NCI-H345 treated with DMSO at 0.1 percent for 48 hours (cell line): ENCODE data around the gene TCERG1L.
"Not testable (repeated sequence)": the region's sequence is repeated elsewhere in the genome, so short reads cannot be mapped to it uniquely, and the experiment has no call there.

ENCODE experiments used
- DNase-seq: peaks from one replicate; lab custom pipeline; 2025; ENCODE audit not compliant: unreplicated experiment; lab: John Stamatoyannopoulos, UW

The TCERG1L gene

GRCh38 chr10:131111007-131111406 is 200.5 kb downstream of the TCERG1L start:
- DNase-seq: no peak

DNA sequence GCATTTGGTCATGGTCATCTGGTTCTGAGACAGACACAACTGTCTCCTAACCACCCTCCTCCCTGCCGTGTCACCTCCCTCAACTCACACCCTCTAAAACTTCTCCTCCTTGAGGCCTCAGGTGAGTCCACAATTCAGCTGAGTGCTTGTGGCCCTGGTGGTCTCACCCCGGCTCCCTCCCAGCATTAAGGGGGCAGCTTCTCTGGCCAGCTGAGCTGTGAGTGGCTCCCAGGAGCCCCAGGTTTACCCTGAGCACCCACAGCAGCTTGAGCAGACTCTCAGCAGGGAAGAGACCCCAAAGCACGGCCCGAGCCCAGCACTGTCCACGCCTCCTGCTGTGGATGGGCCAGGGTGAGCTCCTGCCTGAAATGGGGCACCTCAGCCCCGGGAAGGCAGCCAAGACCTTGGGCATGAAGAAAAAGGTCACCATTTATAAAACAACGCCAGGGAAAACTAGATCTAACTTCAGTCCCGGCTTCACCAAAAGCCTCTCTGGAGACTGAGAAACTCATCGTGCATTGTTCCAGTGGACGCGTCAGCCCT is 201.2 kb downstream of the TCERG1L start:
- DNase-seq: no peak

DNA sequence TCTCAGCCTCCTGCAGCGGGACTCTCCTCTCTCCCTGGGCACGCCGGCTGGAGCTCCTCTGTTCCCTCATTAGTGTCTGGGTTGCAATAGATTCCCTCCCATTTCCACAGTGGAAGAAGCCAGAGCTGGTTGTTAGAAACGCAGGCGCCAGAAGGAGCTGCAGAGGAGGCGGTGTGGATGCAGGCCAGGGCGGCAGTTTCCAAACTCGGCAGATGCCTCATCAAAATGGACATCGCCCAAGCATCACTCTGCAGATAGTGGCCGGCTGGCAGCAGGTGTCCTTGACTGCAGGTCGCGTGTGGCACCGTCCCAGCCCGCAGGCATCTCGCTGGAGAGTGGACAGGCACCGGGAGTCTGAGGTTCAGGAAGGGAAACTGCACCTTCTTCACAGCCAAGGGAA is 201.8 kb downstream of the TCERG1L start:
- DNase-seq: no peak

DNA sequence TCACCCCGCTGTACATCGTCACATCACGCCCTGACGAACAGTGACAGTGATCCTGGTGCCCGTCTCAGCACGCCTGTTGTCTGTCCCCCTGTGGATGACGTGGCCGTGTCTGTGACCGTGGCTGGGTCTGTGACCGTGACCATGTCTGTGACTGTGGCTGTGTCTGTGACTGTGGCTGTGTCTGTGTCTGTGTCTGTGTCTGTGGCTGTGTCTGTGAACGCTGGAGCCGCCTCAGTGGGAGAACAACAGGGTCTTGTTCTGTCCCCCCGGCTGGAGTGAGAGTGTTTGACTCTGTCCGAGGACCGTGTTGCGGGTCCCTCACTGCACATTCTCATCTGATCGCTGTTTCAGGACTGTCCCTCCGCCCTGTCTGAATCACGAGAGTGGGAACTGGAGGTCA is 202.2 kb downstream of the TCERG1L start:
- no peak for DNase-seq

- no peak for DNase-seq
Measured at GRCh38 chr10:131107970-131108369, 203.6 kb downstream of the TCERG1L start.

- DNase-seq: no peak
Measured at GRCh38 chr10:131102676-131103075, 208.8 kb downstream of the TCERG1L start.

DNA sequence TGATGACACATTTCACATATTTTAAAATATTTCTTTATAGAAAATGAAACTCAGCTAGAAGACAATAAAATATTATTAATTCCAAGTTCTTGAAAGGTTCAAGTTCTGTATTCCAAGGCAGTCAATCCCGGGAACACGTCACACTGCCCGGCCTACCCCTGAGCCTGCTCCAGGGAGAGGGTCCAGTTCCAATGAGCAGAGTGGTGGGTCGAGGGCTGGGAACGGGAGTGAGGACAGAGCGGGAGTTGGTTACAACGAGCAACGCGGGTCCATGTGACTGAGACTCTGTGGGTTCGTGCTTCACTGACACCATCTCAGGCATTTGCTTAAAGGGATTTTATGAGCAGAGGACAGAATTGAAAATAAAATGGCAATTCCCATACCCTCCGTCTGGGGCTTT is 209.4 kb downstream of the TCERG1L start:
- no peak for DNase-seq

- DNase-seq: not testable (repeated sequence)
Measured at GRCh38 chr10:131100418-131101410, 210.8 kb downstream of the TCERG1L start.

- DNase-seq: peak; percentile 60
Measured at GRCh38 chr10:131099028-131099726, 212.3 kb downstream of the TCERG1L start.

GRCh38 chr10:131098416-131098952 is 213.0 kb downstream of the TCERG1L start:
- DNase-seq: no peak

DNA sequence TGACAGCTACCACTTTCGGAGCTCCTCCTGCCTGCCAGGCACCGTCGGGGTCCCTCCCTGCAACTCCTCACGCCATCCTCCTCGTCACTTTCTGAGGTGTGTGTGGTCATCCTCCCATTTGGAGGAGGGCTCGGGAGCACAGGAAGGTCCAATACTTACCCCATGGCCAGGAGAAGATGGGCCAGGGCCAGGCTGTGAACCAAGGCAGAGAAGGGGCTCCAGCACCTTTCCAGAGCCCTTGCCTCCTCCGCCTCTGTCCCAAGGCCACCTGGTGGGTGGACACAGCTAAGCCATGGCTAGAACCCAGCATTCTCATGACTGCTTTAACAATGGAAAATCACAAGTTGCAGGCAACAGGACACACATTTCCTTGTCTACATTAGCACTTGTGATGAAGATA is 215.5 kb downstream of the TCERG1L start:
- DNase-seq: no peak

GRCh38 chr10:131095313-131095580 is 216.3 kb downstream of the TCERG1L start:
- DNase-seq: no peak

- no peak for DNase-seq
Measured at GRCh38 chr10:131094527-131095312, 216.8 kb downstream of the TCERG1L start.

GRCh38 chr10:131093795-131094366 is 217.6 kb downstream of the TCERG1L start:
- DNase-seq: no peak

DNA sequence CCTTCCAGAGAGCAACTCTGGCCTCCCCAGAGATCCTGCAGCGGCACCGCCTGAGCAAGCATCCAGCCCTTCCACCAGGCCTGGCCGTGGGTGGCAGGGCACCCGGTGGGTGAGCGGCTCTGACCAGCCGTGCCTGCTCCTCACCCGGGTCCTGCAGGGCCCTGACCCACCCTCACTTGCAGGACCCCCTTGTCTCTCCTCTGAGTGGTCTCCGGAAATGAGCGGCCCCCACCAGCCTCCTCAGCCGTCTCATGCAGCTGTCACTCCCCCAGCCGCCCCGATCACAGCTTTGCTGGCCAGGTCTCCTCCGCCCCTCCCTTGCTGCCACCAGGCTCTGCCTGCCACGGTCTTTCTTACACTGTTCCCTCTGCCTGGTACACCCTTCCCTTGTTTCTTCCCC is 218.2 kb downstream of the TCERG1L start:
- no peak for DNase-seq

DNA sequence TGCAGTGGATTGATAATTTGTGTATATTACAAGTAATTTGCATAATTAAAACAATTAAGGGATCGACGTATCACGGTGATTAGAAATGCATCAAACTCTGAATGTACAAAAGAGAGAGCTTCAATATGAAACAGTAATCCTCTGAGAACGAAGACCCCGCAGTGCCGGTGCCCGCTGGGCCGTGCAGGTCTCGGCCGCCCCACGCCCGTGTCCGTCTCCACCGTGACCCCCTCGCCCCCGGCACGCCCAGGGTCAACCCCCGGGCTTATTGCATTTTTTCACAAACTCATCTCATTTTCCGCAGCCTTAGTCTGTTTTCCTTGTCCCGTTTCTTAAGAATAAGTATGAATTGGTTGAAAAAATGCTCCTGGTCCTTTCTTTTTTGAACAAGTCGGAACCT is 218.6 kb downstream of the TCERG1L start:
- DNase-seq: no peak

DNA sequence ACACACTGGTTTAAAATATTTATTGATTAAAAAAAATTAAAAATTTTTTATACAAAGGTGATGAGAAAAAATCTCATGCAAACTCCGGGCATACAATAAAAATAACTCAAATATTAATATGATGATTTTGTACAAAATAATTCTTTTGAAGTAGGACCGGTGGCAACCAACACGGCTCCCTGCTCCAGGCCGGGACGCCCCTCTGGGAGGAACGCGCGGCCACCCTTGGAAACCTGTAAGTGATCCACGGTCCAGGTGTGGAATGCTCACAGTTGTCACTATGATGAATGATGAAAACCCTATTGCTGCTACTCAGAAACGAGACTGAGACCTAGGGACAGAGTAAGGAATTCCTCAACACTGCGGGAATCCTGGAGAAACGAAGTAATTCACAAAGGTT is 219.1 kb downstream of the TCERG1L start:
- no peak for DNase-seq

- no peak for DNase-seq
Measured at GRCh38 chr10:131091682-131092081, 219.8 kb downstream of the TCERG1L start.

DNA sequence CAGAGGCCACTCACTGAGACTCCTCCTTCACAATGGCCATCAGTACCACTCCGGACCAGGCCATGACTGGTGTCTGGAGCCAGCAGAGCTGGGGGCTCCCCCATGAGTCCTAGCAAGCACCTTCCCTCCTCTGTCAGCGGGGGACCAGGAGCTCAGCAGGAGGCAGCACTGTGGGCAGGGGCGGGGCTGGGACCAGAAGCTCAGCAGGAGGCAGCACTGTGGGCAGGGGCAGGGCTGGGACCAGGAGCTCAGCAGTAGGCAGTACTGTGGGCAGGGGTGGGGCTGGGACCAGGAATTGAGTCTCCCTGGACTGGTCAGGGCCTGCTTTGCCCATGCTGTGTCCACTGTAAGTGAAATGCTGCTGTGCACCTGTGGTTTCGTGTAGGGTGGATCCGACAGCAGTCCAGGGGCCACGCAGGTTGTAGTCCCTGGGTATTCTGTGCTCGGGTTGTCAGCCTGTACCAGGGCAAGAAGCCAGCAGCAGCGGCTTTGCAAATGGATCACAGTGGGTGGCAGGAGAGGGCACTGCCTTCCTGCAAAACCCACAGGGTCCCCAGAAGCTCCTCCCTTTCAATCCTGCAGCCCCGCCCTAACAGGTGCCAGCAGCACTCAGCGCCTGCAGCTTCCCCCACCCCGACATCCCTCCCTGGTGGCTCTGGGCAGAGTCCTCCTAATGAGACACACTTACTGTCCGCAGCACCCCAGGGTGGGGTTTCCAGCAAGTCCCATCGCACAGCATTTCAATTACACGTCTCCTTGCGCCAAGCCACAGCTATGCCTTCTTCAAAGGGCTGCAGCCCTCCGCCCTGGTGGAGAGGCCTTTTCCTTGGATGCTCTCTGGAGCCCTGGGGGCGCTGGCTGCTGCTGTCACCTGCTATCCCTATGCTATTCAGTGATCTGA is 220.5 kb downstream of the TCERG1L start:
- DNase-seq: peak; percentile 78

GRCh38 chr10:131089861-131090260 is 221.7 kb downstream of the TCERG1L start:
- DNase-seq: no peak
